ENCODE results near the gene PRRT1B.

GRCh38 chr9:131516930-131517329 is 28.4 kb upstream of the PRRT1B start:
- TF ChIP-seq SUZ12 (IDR thresholded peaks at IDR 0.05; ENCODE audit: extremely low read depth, insufficient read depth, insufficient read length) (no peak), ZNF274 (IDR thresholded peaks at IDR 0.05; ENCODE audit: low read depth, low read length) (no peak), YY1 (IDR thresholded peaks at IDR 0.05; ENCODE audit: insufficient read depth, insufficient read length) (no peak)
